ENCODE data around the gene IRF6. TPM values are rescaled to one million over a fixed set of nuclear protein-coding genes. Genes with fewer than 3 reads are reported as not detected.

The IRF6 gene
- total and polyA plus RNA-seq, 7 experiments from 2014 or later = 0.30 to 2.3 (median 0.99) TPM; not detected in 1

GRCh38 chr1:209755256-209755655 is 50.7 kb downstream of the IRF6 start:
- intact Hi-C loops (cut with micrococcal nuclease) = loop anchor here in 1 of 2 donors (10.0 kb wide), 1 partner anchor 1500 kb away; the partner anchor contains the start of gene RCOR3
- Histone ChIP-seq H3K9me3 (ENCODE audit: control insufficient read depth in 2 of 3, low read length in 3 of 3) (no peaks in the 10 kb centered on the region), H3K36me3 (ENCODE audit: control insufficient read depth in 2 of 3, insufficient read depth in 3 of 3, low read length in 3 of 3) (peaks cover 9 to 22% (median 14%) of the 10 kb centered on the region in 3 experiments), H3K27ac (ENCODE audit: low read depth, low read length) (peak overlapping the region; percentile 83), H3K27me3 (ENCODE audit: control insufficient read depth in 2 of 2, insufficient read depth in 2 of 2, low read length in 2 of 2) (no peaks in the 10 kb centered on the region), H3K4me1 (ENCODE audit: control insufficient read depth in 2 of 2, insufficient read depth in 2 of 2, low read length in 2 of 2) (peaks cover 62 to 64% of the 10 kb centered on the region in 2 donors), H3K4me3 (ENCODE audit: low read length) (peak overlapping the region; percentile 91)
- H3K36me3 Mint-ChIP-seq = peaks cover 9 to 54% (median 25%) of the 10 kb centered on the region in 5 donors
- H3K4me3 Mint-ChIP-seq = peak overlapping the region; percentile 89 to 100 (median 98)
- no peaks in the 10 kb centered on the region for H3K27me3 Mint-ChIP-seq
- CTCF ChIA-PET = interaction anchor here (0.5 to 5.6 kb wide), 11 partner anchors 8 to 186 kb away, joined by 3 to 63 read pairs (median 4); partner anchors contain the start of gene C1orf74
- no peak for ATAC-seq
- H3K4me1 Mint-ChIP-seq = peaks cover 67 to 83% (median 78%) of the 10 kb centered on the region in 7 donors
- POLR2A ChIA-PET = interaction anchor here (0.9 to 37.2 kb wide), 4 partner anchors 9 to 72 kb away, joined by 3 to 1558 read pairs (median 6); partner anchors contain the start of gene C1orf74
- peak overlapping the region in 7 of 9 donors; percentile 90 to 99 (median 97) for H3K27ac Mint-ChIP-seq
- no peaks in the 10 kb centered on the region for H3K9me3 Mint-ChIP-seq
- DNase-seq = no peak

- peaks cover 54 to 55% of the 10 kb centered on the region in 2 donors for H3K4me1 ChIP-seq (ENCODE audit: control insufficient read depth in 2 of 2, insufficient read depth in 2 of 2, low read length in 2 of 2)
- ATAC-seq (no peak), DNase-seq (no peak)
- H3K36me3 ChIP-seq (ENCODE audit: control insufficient read depth in 2 of 3, insufficient read depth in 3 of 3, low read length in 3 of 3) = peaks cover 0 to 3% (median 0%) of the 10 kb centered on the region in 3 experiments
- H3K9me3 ChIP-seq (ENCODE audit: control insufficient read depth in 2 of 3, low read length in 3 of 3) = no peaks in the 10 kb centered on the region
- intact Hi-C loops (cut with micrococcal nuclease) = loop anchor here in 1 of 2 donors (1.0 to 10.0 kb wide), 2 partner anchors 31 to 1502 kb away; partner anchors contain the start of genes C1orf74 and RCOR3
- peak overlapping the region in 2 of 10 donors; percentile 23 to 79 for H3K4me3 Mint-ChIP-seq
- peaks cover 0 to 30% (median 4%) of the 10 kb centered on the region in 5 donors for H3K36me3 Mint-ChIP-seq
- peak overlapping the region in 6 of 9 donors; percentile 11 to 97 (median 72) for H3K27ac Mint-ChIP-seq
- no peaks in the 10 kb centered on the region for H3K27me3 ChIP-seq (ENCODE audit: control insufficient read depth in 2 of 2, insufficient read depth in 2 of 2, low read length in 2 of 2)
- no peak overlapping the region for H3K4me3 ChIP-seq (ENCODE audit: low read length)
- no peaks in the 10 kb centered on the region for H3K27me3 Mint-ChIP-seq
- POLR2A ChIA-PET = interaction anchor here (6.7 to 37.2 kb wide), 2 partner anchors 8 to 24 kb away, joined by 44 to 1558 read pairs; partner anchors contain the start of gene C1orf74
- H3K4me1 Mint-ChIP-seq = peaks cover 55 to 77% (median 72%) of the 10 kb centered on the region in 7 donors
- H3K27ac ChIP-seq (ENCODE audit: low read depth, low read length) = no peak overlapping the region
- no peaks in the 10 kb centered on the region for H3K9me3 Mint-ChIP-seq
- CTCF ChIA-PET = interaction anchor here (2.8 kb wide), 1 partner anchor 16 kb away, joined by 23 read pairs; no protein-coding TSS in a partner anchor
These were observed 53.1 kb downstream of the IRF6 start for GRCh38 chr1:209752890-209753289.

- peak overlapping the region; percentile 69 for H3K27ac ChIP-seq (ENCODE audit: low read depth, low read length)
- ATAC-seq (no peak), DNase-seq (peak in 2 of 9 donors; percentile 38 to 54)
- H3K36me3 ChIP-seq (ENCODE audit: control insufficient read depth in 2 of 3, insufficient read depth in 3 of 3, low read length in 3 of 3) = no peaks in the 10 kb centered on the region
- Mint-ChIP-seq H3K36me3 (peaks cover 0 to 20% (median 3%) of the 10 kb centered on the region in 5 donors), H3K27ac (peak overlapping the region in 8 of 9 donors; percentile 82 to 97 (median 91)), H3K27me3 (no peaks in the 10 kb centered on the region), H3K9me3 (no peaks in the 10 kb centered on the region), H3K4me3 (peak overlapping the region; percentile 53 to 93 (median 74)), H3K4me1 (peaks cover 57 to 85% (median 77%) of the 10 kb centered on the region in 7 donors)
- ChIA-PET CTCF (interaction anchor here (0.6 to 2.8 kb wide), 4 partner anchors 17 to 181 kb away, joined by 3 to 23 read pairs (median 4); no protein-coding TSS in a partner anchor), POLR2A (interaction anchor here (0.9 to 37.2 kb wide), 4 partner anchors 9 to 28 kb away, joined by 3 to 1558 read pairs (median 24); partner anchors contain the start of gene C1orf74)
- no peaks in the 10 kb centered on the region for H3K27me3 ChIP-seq (ENCODE audit: control insufficient read depth in 2 of 2, insufficient read depth in 2 of 2, low read length in 2 of 2)
- intact Hi-C loops (cut with micrococcal nuclease) = loop anchor here in 1 of 2 donors (1.0 to 10.0 kb wide), 2 partner anchors 33 to 1503 kb away; partner anchors contain the start of genes C1orf74 and RCOR3
- peaks cover 55 to 59% of the 10 kb centered on the region in 2 donors for H3K4me1 ChIP-seq (ENCODE audit: control insufficient read depth in 2 of 2, insufficient read depth in 2 of 2, low read length in 2 of 2)
- no peaks in the 10 kb centered on the region for H3K9me3 ChIP-seq (ENCODE audit: control insufficient read depth in 2 of 3, low read length in 3 of 3)
- H3K4me3 ChIP-seq (ENCODE audit: low read length) = peak overlapping the region; percentile 18
These were observed 54.2 kb downstream of the IRF6 start for GRCh38 chr1:209751627-209752231.

GRCh38 chr1:209749670-209750323 is 56.1 kb downstream of the IRF6 start:
- peak overlapping the region in 4 of 10 donors; percentile 37 to 71 (median 44) for H3K4me3 Mint-ChIP-seq
- peak overlapping the region in 8 of 9 donors; percentile 18 to 90 (median 72) for H3K27ac Mint-ChIP-seq
- ATAC-seq (no peak), DNase-seq (no peak)
- ChIA-PET POLR2A (interaction anchor here (0.6 to 37.2 kb wide), 5 partner anchors 12 to 1960 kb away, joined by 3 to 1558 read pairs (median 5); partner anchors contain the start of gene C1orf74), CTCF (interaction anchor here (0.8 to 3.0 kb wide), 11 partner anchors 10 to 167 kb away, joined by 3 to 52 read pairs (median 10); no protein-coding TSS in a partner anchor)
- peaks cover 44 to 78% (median 69%) of the 10 kb centered on the region in 7 donors for H3K4me1 Mint-ChIP-seq
- H3K36me3 ChIP-seq (ENCODE audit: control insufficient read depth in 2 of 3, insufficient read depth in 3 of 3, low read length in 3 of 3) = no peaks in the 10 kb centered on the region
- H3K4me3 ChIP-seq (ENCODE audit: low read length) = no peak overlapping the region
- peaks cover 46 to 49% of the 10 kb centered on the region in 2 donors for H3K4me1 ChIP-seq (ENCODE audit: control insufficient read depth in 2 of 2, insufficient read depth in 2 of 2, low read length in 2 of 2)
- no peaks in the 10 kb centered on the region for H3K9me3 Mint-ChIP-seq
- H3K27ac ChIP-seq (ENCODE audit: low read depth, low read length) = no peak overlapping the region
- H3K27me3 ChIP-seq (ENCODE audit: control insufficient read depth in 2 of 2, insufficient read depth in 2 of 2, low read length in 2 of 2) = no peaks in the 10 kb centered on the region
- H3K9me3 ChIP-seq (ENCODE audit: control insufficient read depth in 2 of 3, low read length in 3 of 3) = no peaks in the 10 kb centered on the region
- intact Hi-C loops (cut with micrococcal nuclease) = loop anchor here in 1 of 2 donors (2.0 to 10.0 kb wide), 3 partner anchors 77 to 1505 kb away; partner anchors contain the start of gene RCOR3
- H3K36me3 Mint-ChIP-seq = peaks cover 0 to 4% (median 0%) of the 10 kb centered on the region in 5 donors
- no peaks in the 10 kb centered on the region for H3K27me3 Mint-ChIP-seq

GRCh38 chr1:209749205-209749604 is 56.7 kb downstream of the IRF6 start:
- no peak for DNase-seq
- Mint-ChIP-seq H3K27me3 (no peaks in the 10 kb centered on the region), H3K36me3 (peaks cover 0 to 4% (median 0%) of the 10 kb centered on the region in 5 donors), H3K9me3 (no peaks in the 10 kb centered on the region), H3K27ac (peak overlapping the region in 8 of 9 donors; percentile 18 to 86 (median 68)), H3K4me3 (peak overlapping the region in 5 of 10 donors; percentile 37 to 93 (median 49)), H3K4me1 (peaks cover 40 to 74% (median 66%) of the 10 kb centered on the region in 7 donors)
- Histone ChIP-seq H3K9me3 (ENCODE audit: control insufficient read depth in 2 of 3, low read length in 3 of 3) (no peaks in the 10 kb centered on the region), H3K4me3 (ENCODE audit: low read length) (no peak overlapping the region), H3K27ac (ENCODE audit: low read depth, low read length) (no peak overlapping the region), H3K27me3 (ENCODE audit: control insufficient read depth in 2 of 2, insufficient read depth in 2 of 2, low read length in 2 of 2) (no peaks in the 10 kb centered on the region), H3K36me3 (ENCODE audit: control insufficient read depth in 2 of 3, insufficient read depth in 3 of 3, low read length in 3 of 3) (no peaks in the 10 kb centered on the region), H3K4me1 (ENCODE audit: control insufficient read depth in 2 of 2, insufficient read depth in 2 of 2, low read length in 2 of 2) (peaks cover 46 to 47% of the 10 kb centered on the region in 2 donors)
- ChIA-PET CTCF (interaction anchor here (0.7 to 3.0 kb wide), 19 partner anchors 10 to 183 kb away, joined by 3 to 52 read pairs (median 7); no protein-coding TSS in a partner anchor), POLR2A (interaction anchor here (1.3 to 37.2 kb wide), 5 partner anchors 8 to 76 kb away, joined by 5 to 1558 read pairs (median 8); partner anchors contain the start of gene C1orf74)
- ATAC-seq = no peak
- intact Hi-C loops (cut with micrococcal nuclease) = loop anchor here in 1 of 2 donors (2.0 to 5.0 kb wide), 2 partner anchors 77 to 98 kb away; no protein-coding TSS in a partner anchor
